Astrocyte (in vitro differentiated cells and primary cell): ENCODE data around the gene TMEM132C. TPM values are rescaled to one million over a fixed set of nuclear protein-coding genes. Genes with fewer than 3 reads are reported as not detected.

Experiments used
- DNase-seq: peaks from one replicate; pipeline ENCODE4 v3.0.0-alpha.2; 2010; ENCODE audit warnings: low read depth
- FAIRE-seq: peaks from 2 replicates; lab custom pipeline; 2011; peaks lifted over from hg19 to GRCh38; lab: Jason Lieb, UNC
- H2AFZ ChIP-seq: 2 replicates; pipeline ENCODE4 v1.6.0; 2012; ENCODE audit warnings: low read depth, low read length, inconsistent platforms
- H3K27ac ChIP-seq: 2 replicates; pipeline ENCODE4 v1.5.1; 2011; ENCODE audit warnings: low read depth, low read length, inconsistent platforms
- H3K27me3 ChIP-seq: 2 replicates; pipeline ENCODE4 v1.6.0; 2011; ENCODE audit warnings: low read length, inconsistent platforms; ENCODE audit not compliant: insufficient read depth
- H3K36me3 ChIP-seq: 2 replicates; pipeline ENCODE4 v1.5.1; 2011; ENCODE audit warnings: low read length, inconsistent platforms; ENCODE audit not compliant: insufficient read depth
- H3K4me1 ChIP-seq: 2 replicates; pipeline ENCODE4 v1.5.1; 2011; ENCODE audit warnings: low read length, inconsistent platforms; ENCODE audit not compliant: insufficient read depth
- H3K4me2 ChIP-seq: 2 replicates; pipeline ENCODE4 v1.6.0; 2012; ENCODE audit warnings: low read length, inconsistent platforms
- H3K4me3 ChIP-seq: 2 replicates; pipeline ENCODE4 v1.5.1; 2011; ENCODE audit warnings: low read depth, mild to moderate bottlenecking, low read length, inconsistent platforms; ENCODE audit not compliant: insufficient read depth
- H3K79me2 ChIP-seq: 2 replicates; pipeline ENCODE4 v1.6.0; 2012; ENCODE audit warnings: mild to moderate bottlenecking, low read length, inconsistent platforms; ENCODE audit not compliant: insufficient read depth
- H3K9ac ChIP-seq: 2 replicates; pipeline ENCODE4 v1.6.0; 2012; ENCODE audit warnings: mild to moderate bottlenecking, low read length, inconsistent platforms
- H3K9me3 ChIP-seq: 2 replicates; pipeline ENCODE4 v1.5.1; 2012; ENCODE audit warnings: low read depth, mild to moderate bottlenecking, low read length, inconsistent platforms; ENCODE audit not compliant: insufficient read depth
- H4K20me1 ChIP-seq: 2 replicates; pipeline ENCODE4 v1.6.0; 2012; ENCODE audit warnings: low read length, inconsistent platforms; ENCODE audit not compliant: insufficient read depth
- H3K27ac Mint-ChIP-seq: one replicate; pipeline ENCODE4 v1.8.0; 2021; ENCODE audit warnings: mild to moderate bottlenecking, mixed read lengths; ENCODE audit not compliant: unreplicated experiment
- H3K27me3 Mint-ChIP-seq: one replicate; pipeline ENCODE4 v1.8.0; 2021; ENCODE audit warnings: low read depth, mixed read lengths; ENCODE audit not compliant: unreplicated experiment
- H3K36me3 Mint-ChIP-seq: one replicate; pipeline ENCODE4 v1.8.0; 2021; ENCODE audit warnings: low read depth, mixed read lengths; ENCODE audit not compliant: unreplicated experiment
- H3K4me1 Mint-ChIP-seq: one replicate; pipeline ENCODE4 v1.8.0; 2021; ENCODE audit warnings: low read depth, mixed read lengths; ENCODE audit not compliant: unreplicated experiment
- H3K4me3 Mint-ChIP-seq: one replicate; pipeline ENCODE4 v1.8.0; 2021; ENCODE audit warnings: mild to moderate bottlenecking, moderate library complexity, mixed read lengths; ENCODE audit not compliant: unreplicated experiment
- H3K9me3 Mint-ChIP-seq: one replicate; pipeline ENCODE4 v1.8.0; 2021; ENCODE audit warnings: mild to moderate bottlenecking, mixed read lengths; ENCODE audit not compliant: unreplicated experiment
- CTCF ChIP-seq: IDR thresholded peaks from 2 replicates; pipeline ENCODE4 v1.5.1; 2011; ENCODE audit warnings: low read depth, mild to moderate bottlenecking, inconsistent platforms, low read length, moderate library complexity; ENCODE audit not compliant: insufficient read depth
- EZH2 ChIP-seq: IDR thresholded peaks from 2 replicates; pipeline ENCODE4 v1.6.1; 2012; ENCODE audit warnings: mild to moderate bottlenecking, low read length, inconsistent platforms; ENCODE audit not compliant: insufficient read depth
- total RNA-seq: library from RNA; stranded (reverse); gene quantifications from 2 replicates; pipeline ENCODE4 v1.2.1, GENCODE V29; 2021

Gene TMEM132C
- total RNA-seq, 1 donor from 2014 or later = not detected

DNA sequence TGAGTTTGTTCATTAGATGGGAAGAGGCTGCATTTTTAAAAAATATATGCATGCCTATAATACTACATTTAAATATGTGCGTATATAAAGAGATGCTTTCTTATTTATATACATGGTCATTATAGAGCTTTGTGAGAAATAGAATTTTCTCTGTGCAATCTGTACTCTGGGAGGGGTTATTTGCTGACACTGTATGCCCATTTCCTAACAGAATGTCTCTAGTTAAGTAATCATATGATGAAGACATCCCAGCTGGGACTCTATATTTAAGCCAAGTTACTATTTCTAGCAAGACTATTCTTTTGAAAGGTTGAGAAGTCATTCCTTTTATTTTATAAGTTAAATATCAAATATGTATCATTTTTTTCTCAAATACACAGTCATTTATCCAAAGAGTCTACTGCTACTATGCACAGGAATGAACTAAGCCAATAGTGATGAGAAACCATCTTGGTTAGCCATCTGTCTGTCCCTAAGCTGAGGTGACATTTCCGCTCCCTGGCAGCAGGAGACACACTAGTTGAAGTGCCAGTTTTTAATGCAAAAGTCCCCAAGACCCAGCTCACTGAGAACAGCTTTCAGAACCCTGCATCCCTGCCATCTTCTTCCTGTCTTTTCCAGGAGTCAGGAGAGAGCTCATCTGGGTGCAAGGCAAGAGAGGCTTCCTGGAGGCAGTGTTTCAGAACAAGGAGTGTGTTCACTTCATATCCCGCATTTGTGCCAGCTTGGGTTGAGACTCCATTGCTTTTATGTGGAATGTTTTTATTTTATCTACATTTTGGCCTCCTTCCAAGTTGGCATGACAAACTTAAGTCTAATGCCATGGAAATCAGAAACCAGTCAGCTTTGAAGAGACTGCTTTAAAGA is 69.5 kb downstream of the TMEM132C start:
- no peak for FAIRE-seq
- H2AFZ ChIP-seq = no peak overlapping the region
- H3K9me3 Mint-ChIP-seq = peaks cover 8% of the 10 kb centered on the region
- H3K79me2 ChIP-seq = no peaks in the 10 kb centered on the region
- H3K27me3 ChIP-seq = no peaks in the 10 kb centered on the region
- no peak overlapping the region for H3K4me3 Mint-ChIP-seq
- peaks cover 10% of the 10 kb centered on the region for H3K9me3 ChIP-seq
- no peaks in the 10 kb centered on the region for H4K20me1 ChIP-seq
- no peaks in the 10 kb centered on the region for H3K36me3 Mint-ChIP-seq
- H3K4me1 ChIP-seq = no peaks in the 10 kb centered on the region
- H3K9ac ChIP-seq = no peak overlapping the region
- H3K27me3 Mint-ChIP-seq = no peaks in the 10 kb centered on the region
- H3K27ac ChIP-seq = no peak overlapping the region
- no peak for DNase-seq
- no peak overlapping the region for H3K27ac Mint-ChIP-seq
- H3K4me1 Mint-ChIP-seq = no peaks in the 10 kb centered on the region
- no peak overlapping the region for H3K4me2 ChIP-seq
- H3K36me3 ChIP-seq = no peaks in the 10 kb centered on the region
- H3K4me3 ChIP-seq = no peak overlapping the region
- no peak for TF ChIP-seq CTCF
- TF ChIP-seq EZH2 = no peak

- H3K27me3 ChIP-seq = no peaks in the 10 kb centered on the region
- no peaks in the 10 kb centered on the region for H3K27me3 Mint-ChIP-seq
- H3K4me2 ChIP-seq = no peak overlapping the region
- FAIRE-seq = no peak
- no peaks in the 10 kb centered on the region for H3K36me3 Mint-ChIP-seq
- H3K9me3 ChIP-seq = peaks cover 10% of the 10 kb centered on the region
- H3K4me1 Mint-ChIP-seq = no peaks in the 10 kb centered on the region
- no peaks in the 10 kb centered on the region for H3K4me1 ChIP-seq
- peaks cover 13% of the 10 kb centered on the region for H3K9me3 Mint-ChIP-seq
- TF ChIP-seq CTCF = no peak
- TF ChIP-seq EZH2 = no peak
- H3K4me3 Mint-ChIP-seq = no peak overlapping the region
- H2AFZ ChIP-seq = no peak overlapping the region
- H3K9ac ChIP-seq = no peak overlapping the region
- no peaks in the 10 kb centered on the region for H3K79me2 ChIP-seq
- no peak for DNase-seq
- no peak overlapping the region for H3K4me3 ChIP-seq
- H3K27ac Mint-ChIP-seq = no peak overlapping the region
- no peak overlapping the region for H3K27ac ChIP-seq
- H4K20me1 ChIP-seq = no peaks in the 10 kb centered on the region
- H3K36me3 ChIP-seq = no peaks in the 10 kb centered on the region
These were observed 70.0 kb downstream of the TMEM132C start for GRCh38 chr12:128337071-128337345.

DNA sequence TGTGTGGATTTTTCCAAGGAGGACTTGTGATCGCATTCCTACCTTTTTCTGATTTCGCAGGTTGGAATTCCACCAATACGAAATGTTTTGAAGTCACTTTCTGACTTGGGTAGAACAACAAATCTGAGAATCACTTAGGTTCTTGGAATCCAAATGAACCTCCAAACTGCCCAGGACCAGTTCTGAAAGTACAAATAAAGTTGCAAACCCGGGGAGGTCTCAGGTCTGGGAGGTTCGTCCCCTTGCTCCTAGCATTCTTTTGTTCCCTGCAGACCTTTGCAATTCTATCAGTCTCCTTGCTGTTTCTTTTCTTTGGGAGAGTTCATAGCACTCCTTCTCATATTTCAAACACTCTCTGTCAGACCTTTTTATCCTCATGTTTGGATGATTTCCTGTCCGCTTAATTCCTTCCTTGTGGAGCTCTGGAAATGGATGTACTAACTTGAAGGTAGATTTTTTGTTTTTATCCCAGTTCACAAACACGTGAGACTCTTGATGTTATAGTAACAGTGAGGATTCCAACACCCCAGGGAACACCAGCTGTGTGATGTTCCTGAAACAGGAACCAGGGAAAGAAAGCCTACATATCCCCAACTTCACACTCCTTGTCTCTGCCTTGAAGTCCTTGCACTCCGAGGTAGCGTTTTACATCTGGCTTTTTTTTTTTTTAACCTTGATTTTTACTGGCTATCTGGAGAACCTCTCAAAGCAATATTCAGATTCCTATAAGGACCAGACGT is 70.6 kb downstream of the TMEM132C start:
- no peak overlapping the region for H3K4me3 Mint-ChIP-seq
- H3K36me3 Mint-ChIP-seq = no peaks in the 10 kb centered on the region
- FAIRE-seq (no peak), DNase-seq (no peak)
- Histone ChIP-seq H3K4me1 (no peaks in the 10 kb centered on the region), H3K4me2 (no peak overlapping the region), H3K4me3 (no peak overlapping the region), H3K27me3 (no peaks in the 10 kb centered on the region), H3K79me2 (no peaks in the 10 kb centered on the region), H2AFZ (no peak overlapping the region), H3K36me3 (no peaks in the 10 kb centered on the region), H3K9ac (no peak overlapping the region), H3K9me3 (peaks cover 10% of the 10 kb centered on the region), H4K20me1 (no peaks in the 10 kb centered on the region), H3K27ac (no peak overlapping the region)
- H3K4me1 Mint-ChIP-seq = no peaks in the 10 kb centered on the region
- TF ChIP-seq EZH2 (no peak), CTCF (no peak)
- no peaks in the 10 kb centered on the region for H3K27me3 Mint-ChIP-seq
- H3K9me3 Mint-ChIP-seq = peaks cover 15% of the 10 kb centered on the region
- H3K27ac Mint-ChIP-seq = no peak overlapping the region
